Endometrium (tissue), 2 donors: ENCODE data around the gene ITLN2.
"Not testable (repeated sequence)": the region's sequence is repeated elsewhere in the genome, so short reads cannot be mapped to it uniquely, and the experiment has no call there.

Experiments
- FAIRE-seq: peaks from 2 replicates; lab custom pipeline; 2012; peaks lifted over from hg19 to GRCh38; lab: Jason Lieb, UNC
- donor health status: control.
- donor health status: control.

ITLN2 gene

DNA sequence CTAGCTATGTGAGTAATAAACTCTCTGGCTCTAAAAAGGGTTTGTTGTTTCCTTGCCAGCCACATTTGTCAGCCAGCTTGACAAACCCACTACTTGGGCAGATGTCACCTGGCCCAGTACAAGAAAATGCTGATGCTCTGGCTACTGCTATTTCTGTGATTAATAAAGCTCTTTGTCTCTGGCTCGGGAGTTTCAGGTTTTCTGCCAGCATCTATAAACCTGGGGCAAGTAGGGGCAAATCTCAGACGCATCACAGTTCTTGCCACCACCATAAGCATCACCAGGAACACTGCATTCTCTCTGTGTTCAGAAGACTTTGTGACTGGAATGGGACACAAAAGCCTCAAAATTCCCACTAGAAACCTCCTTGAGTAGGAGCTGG lies 2.5 kb downstream of the ITLN2 start:
- FAIRE-seq = no peak

GRCh38 chr1:160951443-160952128 lies 3.0 kb downstream of the ITLN2 start:
- no peak for FAIRE-seq

- no peak for FAIRE-seq
Observed at GRCh38 chr1:160950657-160951056, 4.0 kb downstream of the ITLN2 start.

- no peak for FAIRE-seq
Observed at GRCh38 chr1:160949881-160950280, 4.7 kb downstream of the ITLN2 start.

DNA sequence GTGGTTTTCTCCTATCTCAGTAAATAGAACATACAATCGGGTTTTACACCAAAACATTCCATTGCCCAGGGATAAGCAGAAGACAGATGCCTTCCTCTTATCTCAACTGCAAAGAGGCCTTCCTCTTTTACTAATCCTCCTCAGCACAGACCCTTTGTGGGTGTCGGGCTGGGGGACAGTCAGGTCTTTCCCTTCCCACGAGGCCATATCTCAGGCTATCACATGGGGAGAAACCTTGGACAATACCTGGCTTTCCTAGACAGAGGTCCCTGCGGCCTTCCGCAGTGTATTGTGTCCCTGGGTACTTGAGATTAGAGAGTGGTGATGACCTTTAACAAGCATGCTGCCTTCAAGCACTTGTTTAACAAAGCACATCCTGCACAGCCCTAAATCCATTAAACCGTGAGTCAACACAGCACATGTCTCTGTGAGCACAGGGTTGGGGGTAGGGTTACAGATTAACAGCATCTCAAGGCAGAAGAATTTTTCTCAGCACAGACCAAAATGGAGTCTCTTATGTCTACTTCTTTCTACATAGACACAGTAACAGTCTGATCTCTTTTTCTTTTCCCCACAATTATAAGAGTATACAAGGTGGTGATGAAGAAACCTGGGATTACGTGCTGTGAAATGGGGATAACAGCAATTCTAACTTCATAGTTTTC lies 5.3 kb downstream of the ITLN2 start:
- FAIRE-seq = not testable (repeated sequence)

DNA sequence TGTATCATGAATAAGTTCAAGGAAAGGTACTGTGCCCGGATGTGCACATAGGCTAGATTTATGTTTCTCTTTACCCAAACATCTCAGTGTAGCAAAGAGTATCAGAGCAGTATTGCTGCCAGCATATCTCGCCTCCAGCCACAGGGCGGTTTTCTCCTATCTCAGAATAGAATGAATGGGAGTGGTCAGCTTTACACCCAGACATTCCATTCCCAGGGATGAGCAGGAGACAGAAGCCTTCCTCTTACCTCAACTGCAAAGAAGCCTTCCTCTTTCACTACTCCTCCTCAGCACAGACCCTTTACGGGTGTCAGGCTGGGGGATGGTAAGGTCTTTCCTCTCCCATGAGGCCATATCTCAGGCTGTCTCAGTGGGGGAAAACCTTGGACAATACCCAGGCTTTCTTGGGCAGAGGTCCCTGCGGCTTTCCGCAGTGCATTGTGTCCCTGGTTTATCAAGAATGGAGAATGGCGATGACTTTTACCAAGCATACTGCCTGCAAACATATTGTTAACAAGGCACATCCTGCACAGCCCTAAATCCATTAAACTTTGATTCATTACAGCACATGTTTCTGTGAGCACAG lies 7.3 kb downstream of the ITLN2 start:
- FAIRE-seq = not testable (repeated sequence)

DNA sequence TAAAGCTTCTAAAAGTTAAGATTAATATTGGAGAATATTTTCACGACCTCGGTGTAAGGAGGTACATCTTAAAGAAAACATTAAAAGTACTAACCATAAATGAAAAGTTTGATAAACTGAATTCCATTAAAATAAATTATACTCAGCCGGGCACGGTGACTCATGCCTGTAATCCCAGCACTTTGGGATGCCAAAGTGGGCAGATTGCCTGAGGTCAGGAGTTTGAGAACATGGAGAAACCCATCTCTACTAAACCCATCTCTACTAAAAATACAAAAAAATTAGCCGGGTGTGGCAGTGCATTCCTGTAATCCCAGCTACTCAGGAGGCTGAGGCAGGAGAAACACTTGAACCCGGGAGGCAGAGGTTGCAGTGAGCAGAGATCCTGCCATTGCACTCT lies 8.7 kb downstream of the ITLN2 start:
- not testable (repeated sequence) for FAIRE-seq

- no peak for FAIRE-seq
Observed at GRCh38 chr1:160945079-160945478, 9.5 kb downstream of the ITLN2 start.

DNA sequence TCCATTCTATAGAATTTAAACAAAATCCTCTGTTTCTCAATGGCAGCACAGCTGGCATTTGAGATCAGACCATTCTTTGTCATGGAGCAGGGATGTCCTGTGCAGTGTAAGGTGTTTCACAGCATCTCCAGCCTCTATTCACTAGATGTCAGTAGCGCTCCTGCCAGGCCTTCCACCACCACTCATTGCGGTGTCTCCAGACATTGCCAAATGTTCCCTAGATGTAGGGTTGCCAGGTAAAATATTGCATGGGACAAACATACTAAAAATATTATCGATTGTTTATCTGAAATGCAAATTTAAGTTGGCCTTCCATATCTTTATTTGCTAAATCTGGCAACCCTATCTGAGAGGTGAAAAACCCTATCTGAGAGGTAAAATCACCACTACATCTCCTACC lies 11.7 kb downstream of the ITLN2 start:
- FAIRE-seq = no peak

DNA sequence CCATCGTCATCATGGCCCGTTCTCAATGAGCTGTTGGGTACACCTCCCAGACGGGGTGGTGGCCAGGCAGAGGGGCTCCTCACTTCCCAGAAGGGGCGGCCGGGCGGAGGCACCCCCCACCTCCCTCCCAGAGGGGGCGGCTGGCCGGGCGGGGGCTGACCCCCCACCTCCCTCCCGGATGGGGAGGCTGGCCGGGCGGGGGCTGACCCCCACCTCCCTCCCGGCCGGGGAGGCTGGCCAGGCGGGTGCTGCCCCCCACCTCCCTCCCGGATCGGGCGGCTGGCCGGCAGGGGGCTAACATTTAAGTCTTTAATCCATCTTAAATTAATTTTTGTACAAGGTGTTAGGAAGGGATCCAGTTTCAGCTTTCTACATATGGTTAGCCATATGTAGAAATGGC lies 17.9 kb downstream of the ITLN2 start:
- FAIRE-seq = not testable (repeated sequence)

- no peak for FAIRE-seq
Observed at GRCh38 chr1:160935527-160936258, 18.9 kb downstream of the ITLN2 start.

GRCh38 chr1:160933305-160933704 lies 21.3 kb downstream of the ITLN2 start:
- not testable (repeated sequence) for FAIRE-seq

GRCh38 chr1:160925652-160926244 lies 28.9 kb downstream of the ITLN2 start:
- no peak for FAIRE-seq

- FAIRE-seq = no peak
Observed at GRCh38 chr1:160924791-160925651, 29.6 kb downstream of the ITLN2 start.

GRCh38 chr1:160916666-160917065 lies 37.9 kb downstream of the ITLN2 start:
- FAIRE-seq = no peak

DNA sequence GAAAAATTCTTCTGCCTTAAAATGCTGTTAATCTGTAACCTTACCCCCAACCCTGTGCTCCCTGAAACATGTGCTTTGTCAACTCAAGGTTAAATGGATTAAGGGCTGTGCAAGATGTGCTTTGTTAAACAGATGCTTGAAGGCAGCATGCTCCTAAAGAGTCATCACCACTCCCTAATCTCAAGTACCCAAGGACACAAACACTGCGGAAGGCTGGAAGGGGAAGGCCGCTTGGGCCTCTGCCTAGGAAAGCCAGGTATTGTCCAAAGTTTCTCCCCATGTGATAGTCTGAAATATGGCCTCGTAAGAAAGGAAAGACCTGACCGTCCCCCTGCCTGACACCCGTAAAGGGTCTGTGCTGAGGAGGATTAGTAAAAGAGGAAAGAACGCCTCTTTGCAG lies 41.4 kb downstream of the ITLN2 start:
- FAIRE-seq = not testable (repeated sequence)

DNA sequence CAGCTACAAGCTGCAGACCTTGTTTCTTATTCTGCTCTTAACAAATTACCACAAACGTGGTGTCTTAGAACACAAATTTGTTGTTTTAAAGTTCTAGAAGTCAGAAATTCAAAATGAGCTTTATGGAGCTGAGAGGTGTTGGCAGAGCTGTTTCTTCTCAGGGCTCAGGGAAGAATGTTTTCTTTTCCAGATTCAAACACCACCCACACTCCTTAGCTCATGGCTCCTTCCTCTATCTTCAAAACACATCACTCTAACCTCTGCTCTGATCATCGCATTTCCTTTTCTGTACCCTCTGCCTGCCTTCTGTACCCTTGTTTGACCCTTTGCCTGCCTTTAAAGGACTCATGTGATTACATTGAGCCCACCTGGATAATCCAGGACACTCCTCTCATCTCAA lies 42.7 kb downstream of the ITLN2 start:
- no peak for FAIRE-seq

- no peak for FAIRE-seq
Observed at GRCh38 chr1:160911441-160911840, 43.2 kb downstream of the ITLN2 start.

GRCh38 chr1:160910170-160910750 lies 44.3 kb downstream of the ITLN2 start:
- no peak for FAIRE-seq

- no peak for FAIRE-seq
Observed at GRCh38 chr1:160907976-160908375, 46.6 kb downstream of the ITLN2 start.

DNA sequence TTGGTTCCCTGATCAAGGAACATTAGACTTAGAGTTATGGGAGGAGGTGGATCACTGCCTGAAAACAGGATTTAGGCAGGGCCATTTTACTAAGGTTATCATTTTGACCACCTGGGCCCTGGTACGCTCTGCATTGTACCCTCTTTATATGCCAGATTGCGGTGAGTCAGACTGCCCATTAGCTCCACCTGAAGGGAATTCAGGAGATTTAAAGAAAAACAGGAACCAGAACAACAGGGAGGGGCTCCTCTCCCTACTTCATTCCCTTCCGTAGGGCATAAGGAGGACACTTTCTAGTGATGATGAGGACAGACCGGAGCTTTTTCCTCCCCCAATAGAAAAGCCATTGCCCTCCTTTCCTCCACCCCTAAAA lies 49.0 kb downstream of the ITLN2 start:
- FAIRE-seq = no peak
